PC-3 (cell line): Measurements from ENCODE around the gene SH3RF3.

ENCODE experiments used
- EZH2 ChIP-seq: fragments of 300-600 bp; sonication (generic); IDR thresholded peaks from one replicate; pipeline ENCODE4 v1.6.1; 2017; ENCODE audit warnings: antibody characterized with exemption, mild to moderate bottlenecking, low read length; ENCODE audit not compliant: unreplicated experiment
- TF ChIP-seq, protein P1 (sequence below): fragments of 300-600 bp; sonication (generic); conservative IDR thresholded peaks from 2 replicates; pipeline ENCODE4 v1.5.1; 2017; ENCODE audit warnings: antibody characterized with exemption, low read depth, mild to moderate bottlenecking, low read length

DNA sequence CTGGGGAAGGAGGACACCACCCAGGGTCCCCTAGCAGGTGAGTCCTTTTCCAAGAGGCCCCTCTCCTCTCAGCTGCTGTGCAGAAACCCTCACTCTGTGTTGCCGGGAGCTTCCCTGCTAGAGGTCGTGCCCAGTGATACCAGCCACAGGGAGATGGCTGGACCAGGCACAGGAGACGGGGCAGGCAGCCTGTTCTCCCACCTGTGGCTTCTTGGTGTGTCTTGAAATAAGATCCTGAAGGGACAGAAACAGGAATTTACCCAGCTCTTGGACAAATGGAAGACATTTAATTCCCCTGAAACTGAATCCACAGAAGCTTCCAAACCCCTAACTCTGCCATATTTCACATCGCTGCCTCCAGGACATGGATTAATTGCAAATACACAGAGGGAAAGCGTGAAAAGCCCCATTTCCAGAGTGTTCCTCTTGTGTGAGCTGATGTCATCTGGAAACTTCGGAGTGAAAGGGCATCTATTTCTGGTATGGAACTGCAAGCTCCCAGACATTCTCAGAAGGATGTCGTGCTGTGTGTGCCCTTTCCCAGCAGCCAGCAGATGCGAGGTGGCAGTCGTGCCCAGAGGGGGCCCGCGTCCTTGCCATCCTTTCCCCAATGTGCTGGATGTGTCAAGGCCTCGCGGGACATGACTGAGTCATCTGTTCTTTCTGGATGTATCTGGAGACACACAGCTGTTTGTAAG is 307.0 kb downstream of the SH3RF3 start:
- TF ChIP-seq, protein P1, sequence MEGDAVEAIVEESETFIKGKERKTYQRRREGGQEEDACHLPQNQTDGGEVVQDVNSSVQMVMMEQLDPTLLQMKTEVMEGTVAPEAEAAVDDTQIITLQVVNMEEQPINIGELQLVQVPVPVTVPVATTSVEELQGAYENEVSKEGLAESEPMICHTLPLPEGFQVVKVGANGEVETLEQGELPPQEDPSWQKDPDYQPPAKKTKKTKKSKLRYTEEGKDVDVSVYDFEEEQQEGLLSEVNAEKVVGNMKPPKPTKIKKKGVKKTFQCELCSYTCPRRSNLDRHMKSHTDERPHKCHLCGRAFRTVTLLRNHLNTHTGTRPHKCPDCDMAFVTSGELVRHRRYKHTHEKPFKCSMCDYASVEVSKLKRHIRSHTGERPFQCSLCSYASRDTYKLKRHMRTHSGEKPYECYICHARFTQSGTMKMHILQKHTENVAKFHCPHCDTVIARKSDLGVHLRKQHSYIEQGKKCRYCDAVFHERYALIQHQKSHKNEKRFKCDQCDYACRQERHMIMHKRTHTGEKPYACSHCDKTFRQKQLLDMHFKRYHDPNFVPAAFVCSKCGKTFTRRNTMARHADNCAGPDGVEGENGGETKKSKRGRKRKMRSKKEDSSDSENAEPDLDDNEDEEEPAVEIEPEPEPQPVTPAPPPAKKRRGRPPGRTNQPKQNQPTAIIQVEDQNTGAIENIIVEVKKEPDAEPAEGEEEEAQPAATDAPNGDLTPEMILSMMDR: no peak
- no peak for TF ChIP-seq EZH2
